Neural cell (in vitro differentiated cells): ENCODE data around the gene CCDC152. TPM values are rescaled to one million over a fixed set of nuclear protein-coding genes. Genes with fewer than 3 reads are reported as not detected.

ENCODE experiments used
- H2AFZ ChIP-seq: fragments of 200-600, 300-800 bp; sonication (generic), shearing (Covaris generic); 2 replicates; pipeline ENCODE4 v1.6.0; 2014; ENCODE audit warnings: low read depth, mild to moderate bottlenecking, antibody characterized with exemption, low read length, moderate library complexity
- H3F3A ChIP-seq: fragments of 200-600 bp; shearing (Covaris generic); 2 replicates; pipeline ENCODE4 v1.6.1; 2016; ENCODE audit warnings: mild to moderate bottlenecking, moderate library complexity, mixed read lengths, antibody characterized with exemption, low read length; ENCODE audit not compliant: insufficient read depth, poor library complexity, severe bottlenecking
- H3K27ac ChIP-seq: fragments of 200-600, 300-800 bp; sonication (generic), shearing (Covaris generic); 2 replicates; pipeline ENCODE4 v1.5.1; 2014; ENCODE audit warnings: mild to moderate bottlenecking, low read length, moderate library complexity
- H3K27me3 ChIP-seq: fragments of 300-800, 200-600 bp; sonication (generic), shearing (Covaris generic); 2 replicates; pipeline ENCODE4 v1.6.0; 2014; ENCODE audit warnings: mild to moderate bottlenecking, low read depth, low read length, moderate library complexity; ENCODE audit not compliant: insufficient read depth
- H3K36me3 ChIP-seq: fragments of 300-800, 200-600 bp; sonication (generic), shearing (Covaris generic); 2 replicates; pipeline ENCODE4 v1.5.1; 2014; ENCODE audit warnings: mild to moderate bottlenecking, antibody characterized with exemption, low read length, moderate library complexity; ENCODE audit not compliant: insufficient read depth
- H3K4me2 ChIP-seq: fragments of 300-800, 200-600 bp; sonication (generic), shearing (Covaris generic); 2 replicates; pipeline ENCODE4 v1.6.0; 2014; ENCODE audit warnings: mild to moderate bottlenecking, low read length
- H3K4me3 ChIP-seq: fragments of 300-800, 200-600 bp; sonication (generic), shearing (Covaris generic); 2 replicates; pipeline ENCODE4 v1.5.1; 2014; ENCODE audit warnings: mild to moderate bottlenecking, low read length, moderate library complexity
- H3K79me2 ChIP-seq: fragments of 200-600 bp; shearing (Covaris generic); replicated peaks from 2 replicates; pipeline ENCODE4 v1.6.0; 2014; ENCODE audit warnings: mild to moderate bottlenecking, low read length, moderate library complexity; ENCODE audit not compliant: insufficient read depth
- H3K9ac ChIP-seq: fragments of 300-800, 200-600 bp; sonication (generic), shearing (Covaris generic); 2 replicates; pipeline ENCODE4 v1.6.1; 2016; ENCODE audit warnings: mild to moderate bottlenecking, low read length, mixed read lengths
- H3K9me2 ChIP-seq: fragments of 200-600 bp; shearing (Covaris generic); 2 replicates; pipeline ENCODE4 v1.6.1; 2016; ENCODE audit warnings: mild to moderate bottlenecking, low read length, mixed read lengths; ENCODE audit not compliant: insufficient read depth
- H3K9me3 ChIP-seq: fragments of 200-600, 300-800 bp; sonication (generic), shearing (Covaris generic); 2 replicates; pipeline ENCODE4 v1.6.1; 2016; ENCODE audit warnings: mild to moderate bottlenecking, mixed run types, low read length, moderate library complexity, mixed read lengths
- H4K20me1 ChIP-seq: fragments of 200-600 bp; shearing (Covaris generic); 2 replicates; pipeline ENCODE4 v1.6.1; 2016; ENCODE audit warnings: mild to moderate bottlenecking, mixed run types; ENCODE audit not compliant: insufficient read depth
- EP300 ChIP-seq: fragments of 450-650 bp; conservative IDR thresholded peaks from 2 replicates; pipeline ENCODE4 v1.6.1; 2014; ENCODE audit warnings: antibody characterized with exemption, mild to moderate bottlenecking, moderate library complexity; ENCODE audit not compliant: poor library complexity, severe bottlenecking
- EZH2 ChIP-seq: fragments of 200-600, 300-800 bp; shearing (Covaris generic), sonication (generic); IDR thresholded peaks from 2 replicates; pipeline ENCODE4 v1.6.1; 2014; ENCODE audit warnings: antibody characterized with exemption, low read length, borderline replicate concordance, mild to moderate bottlenecking; ENCODE audit not compliant: insufficient read depth, poor library complexity, severe bottlenecking
- MXI1 ChIP-seq: fragments of 450-650 bp; conservative IDR thresholded peaks from 2 replicates; pipeline ENCODE4 v1.6.1; 2014; ENCODE audit warnings: antibody characterized with exemption, mild to moderate bottlenecking; ENCODE audit not compliant: poor library complexity, severe bottlenecking
- POLR2AphosphoS5 ChIP-seq: IDR thresholded peaks from 2 replicates; pipeline ENCODE4 v1.6.1; 2012
- RAD21 ChIP-seq: fragments of 450-650 bp; conservative IDR thresholded peaks from 2 replicates; pipeline ENCODE4 v1.6.1; 2014; ENCODE audit warnings: antibody characterized with exemption, mild to moderate bottlenecking, moderate library complexity
- SMC3 ChIP-seq: fragments of 450-650 bp; conservative IDR thresholded peaks from 2 replicates; pipeline ENCODE4 v1.6.1; 2014; ENCODE audit warnings: antibody characterized with exemption, mild to moderate bottlenecking, moderate library complexity; ENCODE audit not compliant: poor library complexity
- TAF1 ChIP-seq: IDR thresholded peaks from 2 replicates; pipeline ENCODE4 v1.6.1; 2012; ENCODE audit warnings: low read depth
- polyA plus RNA-seq: library from polyadenylated mRNA; depleted of rRNA; stranded (reverse); fragments of >200 nt; gene quantifications from 2 replicates; pipeline ENCODE4 v1.2.3, GENCODE V29; 2014
- TF ChIP-seq, protein P1 (sequence below): IDR thresholded peaks from 2 replicates; pipeline ENCODE4 v1.6.1; 2012; ENCODE audit warnings: borderline replicate concordance
- TF ChIP-seq, protein P2 (sequence below): fragments of 450-650 bp; IDR thresholded peaks from 2 replicates; pipeline ENCODE4 v1.5.1; 2014; ENCODE audit warnings: antibody characterized with exemption, mild to moderate bottlenecking, moderate library complexity; ENCODE audit not compliant: poor library complexity, severe bottlenecking

Gene CCDC152
- polyA plus RNA-seq, 1 donor from 2014 or later, result 0.87 TPM

DNA sequence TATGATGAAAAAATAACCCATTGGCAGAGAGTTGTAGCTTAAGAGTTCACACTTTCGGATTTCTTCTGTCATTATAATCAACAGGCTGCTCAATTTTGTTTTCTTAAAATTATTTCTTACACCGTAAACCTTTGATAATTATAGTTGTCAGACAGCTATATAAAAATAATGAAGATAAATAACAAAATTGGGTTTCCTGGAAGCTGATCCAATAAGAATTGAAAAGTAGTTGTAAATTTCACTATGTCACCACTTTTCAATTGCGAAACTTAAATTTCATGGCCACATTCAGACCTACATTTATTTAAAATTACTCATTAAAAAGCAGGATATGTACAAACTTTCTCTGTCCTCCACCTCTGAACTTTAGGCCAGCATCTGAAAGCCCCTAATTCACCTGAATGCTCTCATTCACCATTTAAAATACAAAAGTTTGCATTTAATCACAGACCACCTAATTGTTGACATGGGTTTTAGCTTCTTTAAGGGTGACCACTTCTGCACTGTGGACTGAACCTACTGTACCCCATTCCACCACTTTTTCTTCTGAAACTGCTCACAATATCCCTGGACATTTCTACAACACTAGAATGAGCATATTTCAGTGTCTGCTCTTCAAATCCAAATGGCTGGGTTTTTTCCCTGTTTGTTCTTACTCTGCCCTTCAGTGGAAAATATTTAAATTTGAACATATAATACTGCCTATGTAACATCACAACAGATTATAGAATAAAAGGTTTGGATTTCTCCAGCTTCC, 54.4 kb downstream of the CCDC152 start:
- Histone ChIP-seq H3K4me3 (no peak overlapping the region), H3F3A (no peaks in the 10 kb centered on the region), H3K27me3 (no peaks in the 10 kb centered on the region), H3K9me2 (no peaks in the 10 kb centered on the region), H3K36me3 (no peaks in the 10 kb centered on the region), H3K4me2 (no peak overlapping the region), H3K27ac (no peak overlapping the region), H3K9ac (no peak overlapping the region), H4K20me1 (no peaks in the 10 kb centered on the region), H3K79me2 (no peaks in the 10 kb centered on the region), H3K9me3 (no peaks in the 10 kb centered on the region), H2AFZ (no peak overlapping the region)
- no peak for TF ChIP-seq MXI1
- TF ChIP-seq, protein P1, sequence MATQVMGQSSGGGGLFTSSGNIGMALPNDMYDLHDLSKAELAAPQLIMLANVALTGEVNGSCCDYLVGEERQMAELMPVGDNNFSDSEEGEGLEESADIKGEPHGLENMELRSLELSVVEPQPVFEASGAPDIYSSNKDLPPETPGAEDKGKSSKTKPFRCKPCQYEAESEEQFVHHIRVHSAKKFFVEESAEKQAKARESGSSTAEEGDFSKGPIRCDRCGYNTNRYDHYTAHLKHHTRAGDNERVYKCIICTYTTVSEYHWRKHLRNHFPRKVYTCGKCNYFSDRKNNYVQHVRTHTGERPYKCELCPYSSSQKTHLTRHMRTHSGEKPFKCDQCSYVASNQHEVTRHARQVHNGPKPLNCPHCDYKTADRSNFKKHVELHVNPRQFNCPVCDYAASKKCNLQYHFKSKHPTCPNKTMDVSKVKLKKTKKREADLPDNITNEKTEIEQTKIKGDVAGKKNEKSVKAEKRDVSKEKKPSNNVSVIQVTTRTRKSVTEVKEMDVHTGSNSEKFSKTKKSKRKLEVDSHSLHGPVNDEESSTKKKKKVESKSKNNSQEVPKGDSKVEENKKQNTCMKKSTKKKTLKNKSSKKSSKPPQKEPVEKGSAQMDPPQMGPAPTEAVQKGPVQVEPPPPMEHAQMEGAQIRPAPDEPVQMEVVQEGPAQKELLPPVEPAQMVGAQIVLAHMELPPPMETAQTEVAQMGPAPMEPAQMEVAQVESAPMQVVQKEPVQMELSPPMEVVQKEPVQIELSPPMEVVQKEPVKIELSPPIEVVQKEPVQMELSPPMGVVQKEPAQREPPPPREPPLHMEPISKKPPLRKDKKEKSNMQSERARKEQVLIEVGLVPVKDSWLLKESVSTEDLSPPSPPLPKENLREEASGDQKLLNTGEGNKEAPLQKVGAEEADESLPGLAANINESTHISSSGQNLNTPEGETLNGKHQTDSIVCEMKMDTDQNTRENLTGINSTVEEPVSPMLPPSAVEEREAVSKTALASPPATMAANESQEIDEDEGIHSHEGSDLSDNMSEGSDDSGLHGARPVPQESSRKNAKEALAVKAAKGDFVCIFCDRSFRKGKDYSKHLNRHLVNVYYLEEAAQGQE, result no peak
- TF ChIP-seq EZH2, result no peak
- TF ChIP-seq SMC3, result no peak
- TF ChIP-seq TAF1, result no peak
- TF ChIP-seq POLR2AphosphoS5, result no peak
- TF ChIP-seq, protein P2, sequence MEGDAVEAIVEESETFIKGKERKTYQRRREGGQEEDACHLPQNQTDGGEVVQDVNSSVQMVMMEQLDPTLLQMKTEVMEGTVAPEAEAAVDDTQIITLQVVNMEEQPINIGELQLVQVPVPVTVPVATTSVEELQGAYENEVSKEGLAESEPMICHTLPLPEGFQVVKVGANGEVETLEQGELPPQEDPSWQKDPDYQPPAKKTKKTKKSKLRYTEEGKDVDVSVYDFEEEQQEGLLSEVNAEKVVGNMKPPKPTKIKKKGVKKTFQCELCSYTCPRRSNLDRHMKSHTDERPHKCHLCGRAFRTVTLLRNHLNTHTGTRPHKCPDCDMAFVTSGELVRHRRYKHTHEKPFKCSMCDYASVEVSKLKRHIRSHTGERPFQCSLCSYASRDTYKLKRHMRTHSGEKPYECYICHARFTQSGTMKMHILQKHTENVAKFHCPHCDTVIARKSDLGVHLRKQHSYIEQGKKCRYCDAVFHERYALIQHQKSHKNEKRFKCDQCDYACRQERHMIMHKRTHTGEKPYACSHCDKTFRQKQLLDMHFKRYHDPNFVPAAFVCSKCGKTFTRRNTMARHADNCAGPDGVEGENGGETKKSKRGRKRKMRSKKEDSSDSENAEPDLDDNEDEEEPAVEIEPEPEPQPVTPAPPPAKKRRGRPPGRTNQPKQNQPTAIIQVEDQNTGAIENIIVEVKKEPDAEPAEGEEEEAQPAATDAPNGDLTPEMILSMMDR, result no peak
- no peak for TF ChIP-seq RAD21
- TF ChIP-seq EP300, result no peak

DNA sequence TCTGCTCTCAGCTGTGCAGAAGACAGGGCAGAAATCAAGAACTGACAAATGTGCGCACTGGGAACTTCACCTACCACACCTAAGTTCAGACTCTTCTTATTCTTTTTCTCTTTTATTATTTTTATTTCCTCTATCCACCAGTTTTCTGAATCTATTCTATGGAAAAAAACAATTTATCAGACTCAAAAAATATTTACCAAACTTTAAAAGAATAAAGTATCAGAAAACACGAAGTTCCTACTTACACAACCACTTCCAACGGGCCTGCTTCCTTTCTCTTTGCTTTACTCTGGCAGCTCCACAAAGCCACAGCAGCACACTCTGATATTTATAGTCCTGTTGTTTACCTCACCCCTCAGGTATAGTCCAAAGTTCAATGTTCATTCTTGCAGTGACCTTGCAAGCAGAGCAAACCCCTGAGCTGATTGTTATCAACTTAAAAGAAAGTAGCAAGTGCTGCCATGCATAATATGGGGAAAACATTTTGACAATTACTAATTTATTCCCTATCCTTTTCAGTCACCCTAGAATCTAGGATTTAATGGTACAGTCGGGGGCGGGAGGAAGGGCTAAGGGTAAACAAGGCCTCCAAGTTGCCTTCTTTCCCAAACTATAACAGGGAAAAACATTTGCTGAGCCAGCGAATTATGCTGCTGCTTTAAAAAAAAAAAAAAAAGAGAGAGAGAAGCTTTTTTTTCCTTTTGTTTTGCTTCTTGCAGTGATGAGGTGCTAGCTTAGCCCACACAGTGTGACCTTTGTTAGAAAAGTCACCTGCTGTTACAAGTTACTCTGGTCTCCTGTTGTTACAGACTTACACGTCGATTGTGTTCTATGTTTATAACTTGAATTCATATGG, 55.2 kb downstream of the CCDC152 start, which contains the start of gene SELENOP:
TSS of gene SELENOP (minus strand) at position 302 of the 856 bp plus-strand sequence. CDS start 3,539 bp downstream, outside the sequence.
- no peaks in the 10 kb centered on the region for H4K20me1 ChIP-seq
- no peak within 1 kb of the TSS for H3K27ac ChIP-seq
- no peak within 1 kb of the TSS for H2AFZ ChIP-seq
- no peaks in the 10 kb centered on the region for H3K27me3 ChIP-seq
- H3K9ac ChIP-seq, result no peak within 1 kb of the TSS
- TF ChIP-seq TAF1 (no peak), POLR2AphosphoS5 (no peak), MXI1 (no peak), EP300 (no peak), SMC3 (no peak), EZH2 (no peak), RAD21 (no peak)
- TF ChIP-seq, protein P1, result no peak
- TF ChIP-seq, protein P2, result no peak
- no peaks in the 10 kb centered on the region for H3K79me2 ChIP-seq
- no peak within 1 kb of the TSS for H3K4me2 ChIP-seq
- H3K9me3 ChIP-seq, result no peaks in the 10 kb centered on the region
- no peaks in the 10 kb centered on the region for H3K9me2 ChIP-seq
- H3F3A ChIP-seq, result no peaks in the 10 kb centered on the region
- no peaks in the 10 kb centered on the region for H3K36me3 ChIP-seq
- H3K4me3 ChIP-seq, result no peak within 1 kb of the TSS
